SU-DHL-6 (cell line): ENCODE measurements around the gene SNPH.

Source experiments
- H2AFZ ChIP-seq: fragments of 200-600 bp; sonication (generic); 2 replicates; pipeline ENCODE4 v1.6.1; 2014; ENCODE audit warnings: low read depth, mild to moderate bottlenecking, moderate library complexity, mixed read lengths, antibody characterized with exemption, low read length; ENCODE audit not compliant: severe bottlenecking
- H3F3A ChIP-seq: fragments of 200-600 bp; shearing (Covaris generic); 2 replicates; pipeline ENCODE4 v1.6.0; 2016; ENCODE audit warnings: antibody characterized with exemption, mild to moderate bottlenecking; ENCODE audit not compliant: insufficient read depth
- H3K27ac ChIP-seq: fragments of 200-600 bp; sonication (generic); 2 replicates; pipeline ENCODE4 v1.5.1; 2016; ENCODE audit warnings: low read depth, mild to moderate bottlenecking, low read length, moderate library complexity, mixed read lengths
- H3K27me3 ChIP-seq: fragments of 200-600 bp; sonication (generic), shearing (Covaris generic); 2 replicates; pipeline ENCODE4 v1.6.0; 2014; ENCODE audit warnings: mild to moderate bottlenecking, low read length
- H3K36me3 ChIP-seq: fragments of 200-600 bp; sonication (generic); 2 replicates; pipeline ENCODE4 v1.6.1; 2014; ENCODE audit warnings: mild to moderate bottlenecking, low read length, mixed read lengths
- H3K4me2 ChIP-seq: fragments of 300-600, 200-600 bp; shearing (Covaris generic), sonication (generic); 2 replicates; pipeline ENCODE4 v1.6.0; 2014; ENCODE audit warnings: low read length, low read depth, mild to moderate bottlenecking; ENCODE audit not compliant: poor library complexity, severe bottlenecking
- H3K4me3 ChIP-seq: fragments of 200-600 bp; sonication (generic); 2 replicates; pipeline ENCODE4 v1.5.1; 2014; ENCODE audit warnings: antibody characterized with exemption, low read length, mild to moderate bottlenecking, mixed read lengths; ENCODE audit not compliant: insufficient read depth, poor library complexity, severe bottlenecking
- H3K79me2 ChIP-seq: fragments of 200-600 bp; sonication (generic); 2 replicates; pipeline ENCODE4 v1.6.1; 2014; ENCODE audit warnings: mild to moderate bottlenecking, low read length, moderate library complexity; ENCODE audit not compliant: insufficient read depth
- H3K9ac ChIP-seq: fragments of 200-600 bp; sonication (generic); 2 replicates; pipeline ENCODE4 v1.7.0; 2014; ENCODE audit warnings: mild to moderate bottlenecking, low read length
- H3K9me2 ChIP-seq: fragments of 200-600 bp; sonication (generic); replicated peaks from 2 replicates; pipeline ENCODE4 v1.6.1; 2014; ENCODE audit warnings: low read length; ENCODE audit not compliant: insufficient read depth
- H3K9me3 ChIP-seq: fragments of 200-600 bp; sonication (generic); 2 replicates; pipeline ENCODE4 v1.6.1; 2014; ENCODE audit warnings: low read length, mixed read lengths; ENCODE audit not compliant: insufficient read depth
- H4K20me1 ChIP-seq: fragments of 200-600 bp; sonication (generic); 2 replicates; pipeline ENCODE4 v1.6.1; 2014; ENCODE audit warnings: low read depth, mild to moderate bottlenecking, antibody characterized with exemption, low read length, moderate library complexity, mixed read lengths
- CTCF ChIP-seq: fragments of 200-600 bp; sonication (generic); IDR thresholded peaks from one replicate; pipeline ENCODE4 v1.5.1; 2017; ENCODE audit warnings: antibody characterized with exemption, mild to moderate bottlenecking, low read length, moderate library complexity; ENCODE audit not compliant: insufficient read depth, poor library complexity, severe bottlenecking
- EZH2phosphoT487 ChIP-seq: fragments of 200-600 bp; sonication (generic), shearing (Covaris generic); conservative IDR thresholded peaks from 2 replicates; pipeline ENCODE4 v1.6.1; 2018; ENCODE audit warnings: mild to moderate bottlenecking, antibody characterized with exemption, low read length, moderate library complexity, mixed read lengths

Gene SNPH

GRCh38 chr20:1327827-1328679, 62.0 kb downstream of the SNPH start:
- no peak overlapping the region for H3K27ac ChIP-seq
- H3K36me3 ChIP-seq: no peaks in the 10 kb centered on the region
- H3K9me3 ChIP-seq: no peaks in the 10 kb centered on the region
- no peaks in the 10 kb centered on the region for H3K27me3 ChIP-seq
- H3K4me3 ChIP-seq: no peak overlapping the region
- no peak overlapping the region for H2AFZ ChIP-seq
- no peak overlapping the region for H3K9ac ChIP-seq
- peak overlapping the region; percentile 2 for H3K4me2 ChIP-seq
- no peak for TF ChIP-seq CTCF
- TF ChIP-seq EZH2phosphoT487: no peak
- H3K9me2 ChIP-seq: no peaks in the 10 kb centered on the region
- no peaks in the 10 kb centered on the region for H4K20me1 ChIP-seq
- H3F3A ChIP-seq: no peaks in the 10 kb centered on the region
- peaks cover 57% of the 10 kb centered on the region for H3K79me2 ChIP-seq

- Histone ChIP-seq H3K27me3 (no peaks in the 10 kb centered on the region), H3F3A (no peaks in the 10 kb centered on the region), H4K20me1 (no peaks in the 10 kb centered on the region), H3K9me3 (no peaks in the 10 kb centered on the region), H3K27ac (no peak within 1 kb of the TSS), H3K36me3 (no peaks in the 10 kb centered on the region), H3K79me2 (peaks cover 60% of the 10 kb centered on the region), H2AFZ (no peak within 1 kb of the TSS), H3K9me2 (no peaks in the 10 kb centered on the region), H3K4me2 (no peak within 1 kb of the TSS), H3K4me3 (no peak within 1 kb of the TSS), H3K9ac (no peak within 1 kb of the TSS)
- TF ChIP-seq CTCF (no peak), EZH2phosphoT487 (no peak)
Observed at GRCh38 chr20:1328680-1329330, 62.7 kb downstream of the SNPH start, which contains the start of gene SDCBP2. TSS of gene SDCBP2 (minus strand) at chr20:1329139. CDS start at chr20:1320416, 8,723 bp downstream.

GRCh38 chr20:1330075-1330830, 64.2 kb downstream of the SNPH start:
- Histone ChIP-seq H3K36me3 (no peaks in the 10 kb centered on the region), H4K20me1 (no peaks in the 10 kb centered on the region)

More at GRCh38 chr20:1330075-1330830, 64.2 kb downstream of the SNPH start:
- H3K9ac ChIP-seq: no peak overlapping the region
- H3K4me2 ChIP-seq: no peak overlapping the region
- no peaks in the 10 kb centered on the region for H3F3A ChIP-seq
- H3K27ac ChIP-seq: no peak overlapping the region
- H3K79me2 ChIP-seq: peaks cover 60% of the 10 kb centered on the region
- no peak overlapping the region for H2AFZ ChIP-seq
- H3K4me3 ChIP-seq: no peak overlapping the region
- H3K27me3 ChIP-seq: no peaks in the 10 kb centered on the region
- TF ChIP-seq EZH2phosphoT487 (no peak), CTCF (no peak)
- no peaks in the 10 kb centered on the region for H3K9me3 ChIP-seq
- H3K9me2 ChIP-seq: no peaks in the 10 kb centered on the region
